K562 (cell line): ENCODE results near the gene GCHFR. TPM values are rescaled to one million over a fixed set of nuclear protein-coding genes. Genes with fewer than 3 reads are reported as not detected.
A peak's percentile ranks its signal among the peaks of the same experiment; 100 is the strongest.

Source experiments
- CHD4 ChIP-seq: fragments of 200-600 bp; sonication (generic); IDR thresholded peaks from 3 replicates; pipeline ENCODE4 v1.6.1; 2012; ENCODE audit warnings: low read depth, mild to moderate bottlenecking, mixed read lengths, low read length, inconsistent platforms; ENCODE audit not compliant: insufficient read depth, insufficient replicate concordance, poor library complexity, severe bottlenecking
- CREB3L1 ChIP-seq: fragments of 450-650 bp; IDR thresholded peaks from 2 replicates; pipeline ENCODE4 v1.6.1; 2014; ENCODE audit warnings: low read depth, mild to moderate bottlenecking, moderate library complexity, borderline replicate concordance
- ETS2 ChIP-seq: IDR thresholded peaks from 2 replicates; pipeline ENCODE4 v1.6.1; 2016; ENCODE audit warnings: borderline replicate concordance, missing genetic modification characterization, mild to moderate bottlenecking, moderate library complexity, missing compliant biosample characterization; ENCODE audit not compliant: poor library complexity, severe bottlenecking
- EZH2 ChIP-seq: IDR thresholded peaks from 2 replicates; pipeline ENCODE4 v1.6.1; 2012; ENCODE audit warnings: low read depth, mild to moderate bottlenecking, inconsistent platforms, low read length, borderline replicate concordance
- GTF2A2 ChIP-seq: IDR thresholded peaks from 2 replicates; pipeline ENCODE4 v1.6.1; 2016; ENCODE audit warnings: mild to moderate bottlenecking, missing genetic modification characterization, missing compliant biosample characterization
- HOXB6 ChIP-seq: fragments of 250-450 bp; sonication (Bioruptor Pico); IDR thresholded peaks from 2 replicates; pipeline ENCODE4 v1.5.1; 2022; ENCODE audit warnings: mild to moderate bottlenecking, borderline replicate concordance
- KDM1A ChIP-seq, 2 experiments: fragments of 450-650 bp; IDR thresholded peaks; 2 replicates each; pipeline ENCODE4 v1.6.1; 2016; ENCODE audit warnings: mild to moderate bottlenecking in 2 of 2
- KDM4B ChIP-seq, 2 experiments: fragments of 450-650 bp in 1 of 2; sonication (generic) in 1 of 2; IDR thresholded peaks; 2 replicates each; pipeline ENCODE4 v1.6.1; 2016 to 2017; ENCODE audit warnings: borderline replicate concordance in 2 of 2, antibody characterized with exemption in 1 of 2, low read depth in 1 of 2, mild to moderate bottlenecking in 1 of 2
- KLF13 ChIP-seq: fragments of 450-650 bp; IDR thresholded peaks from 2 replicates; pipeline ENCODE4 v1.6.1; 2016; ENCODE audit warnings: missing genetic modification characterization, low read depth, mild to moderate bottlenecking, missing compliant biosample characterization, moderate library complexity, borderline replicate concordance
- MECOM ChIP-seq: fragments of 250-450 bp; sonication (Bioruptor Pico); IDR thresholded peaks from 2 replicates; pipeline ENCODE4 v1.8.0; 2022; ENCODE audit warnings: inconsistent platforms
- PATZ1 ChIP-seq: fragments of 250-450 bp; sonication (Bioruptor Pico); IDR thresholded peaks from 2 replicates; pipeline ENCODE4 v1.5.0; 2020; ENCODE audit warnings: mild to moderate bottlenecking, borderline replicate concordance
- RFX7 ChIP-seq: fragments of 250-450 bp; sonication (Bioruptor Pico); IDR thresholded peaks from 2 replicates; pipeline ENCODE4 v1.5.1; 2021; ENCODE audit warnings: mild to moderate bottlenecking
- TFAP4 ChIP-seq: sonication (generic); formaldehyde crosslinking; IDR thresholded peaks from 2 replicates; pipeline ENCODE4 v1.8.0; 2022; ENCODE audit warnings: missing genetic modification reagents, mild to moderate bottlenecking, moderate library complexity, borderline replicate concordance
- THRAP3 ChIP-seq: fragments of 450-650 bp; IDR thresholded peaks from 2 replicates; pipeline ENCODE4 v1.6.1; 2016; ENCODE audit warnings: mild to moderate bottlenecking, inconsistent platforms, borderline replicate concordance
- TSC22D4 ChIP-seq: fragments of 450-650 bp; IDR thresholded peaks from 2 replicates; pipeline ENCODE4 v1.6.1; 2016; ENCODE audit warnings: missing genetic modification characterization, missing biosample characterization, control low read depth
- ZNF239 ChIP-seq: fragments of 250-450 bp; sonication (Bioruptor Pico); IDR thresholded peaks from 2 replicates; pipeline ENCODE4 v1.4.0; 2020; ENCODE audit warnings: mild to moderate bottlenecking
- ZNF263 ChIP-seq: sonication (generic); formaldehyde crosslinking; IDR thresholded peaks from 2 replicates; pipeline ENCODE4 v1.8.0; 2022; ENCODE audit warnings: mild to moderate bottlenecking, missing genetic modification reagents, borderline replicate concordance
- ZNF274 ChIP-seq: IDR thresholded peaks from 2 replicates; pipeline ENCODE4 v1.6.1; 2011; ENCODE audit warnings: low read depth, mild to moderate bottlenecking, low read length, moderate library complexity, borderline replicate concordance
- ZNF512 ChIP-seq: IDR thresholded peaks from 2 replicates; pipeline ENCODE4 v1.6.1; 2016; ENCODE audit warnings: missing genetic modification characterization, missing compliant biosample characterization
- ZNF717 ChIP-seq: fragments of 250-450 bp; sonication (Bioruptor Pico); IDR thresholded peaks from 2 replicates; pipeline ENCODE4 v1.5.0; 2021
- polyA plus RNA-seq, 8 experiments: library from polyadenylated mRNA; depleted of rRNA in 4 of 8; stranded (reverse) in 5 of 8; unstranded in 3 of 8; fragments of >200 nt; fragmentation: Nextera tagmentation in 2 of 8; fragmentation: Illumina TruSeq in 1 of 8; extraction: Ambion mirVana in 2 of 8; extraction: Trizol in 1 of 8; gene quantifications; 2 replicates each; pipeline versions ENCODE4 v1.2.1 to v1.2.3, GENCODE V29; 2011 to 2014; ENCODE audit warnings: inconsistent platforms in 1 of 8, missing spikeins in 1 of 8
- total RNA-seq, 7 experiments: library from RNA; depleted of rRNA in 6 of 7; stranded (reverse); fragments of >200 nt in 6 of 7; fragmentation: Illumina TruSeq in 2 of 7; extraction: Trizol in 2 of 7; gene quantifications; 2 replicates each; pipeline versions ENCODE4 v1.2.1 to v1.2.3, GENCODE V29; 2011 to 2021; ENCODE audit warnings: low replicate concordance in 1 of 7

GCHFR gene
- total and polyA plus RNA-seq, 9 of the 15 experiments (the other 6 are each of a cell fraction or from before 2014, with no cell fraction given): 8.7 to 83.5 (median 20.8) TPM

GRCh38 chr15:40807028-40807887, 43.4 kb downstream of the GCHFR start, which contains the start of the genes DNAJC17 and ZFYVE19 (continued):
- TF ChIP-seq TFAP4 (CRISPR knock-in tag) (peak; percentile 87), TSC22D4 (tag) (no peak), ZNF263 (CRISPR knock-in tag) (0 out of 2 replicates have a peak, but pooled peaks have one; percentile 29), RFX7 (CRISPR knock-in tag) (no peak), KDM1A (IDR thresholded peaks at IDR 0.05) (no peak), ETS2 (no peak), CHD4 (no peak), KLF13 (no peak), MECOM (CRISPR knock-in tag) (no peak), ZNF717 (CRISPR knock-in tag) (no peak), KDM4B (IDR thresholded peaks at IDR 0.05; ENCODE audit: borderline replicate concordance in 2 of 2, low read depth in 1 of 2) (peak in 1 of 2 experiments; percentile 71; a peak in 1 of 4 replicates), ZNF512 (no peak), THRAP3 (no peak), ZNF239 (no peak), CREB3L1 (peak; percentile 93), HOXB6 (CRISPR knock-in tag) (no peak), EZH2 (no peak), GTF2A2 (tag) (no peak), ZNF274 (no peak), PATZ1 (CRISPR knock-in tag) (no peak)
